ENCODE results near the gene PRG2. TPM values are rescaled to one million over a fixed set of nuclear protein-coding genes. Genes with fewer than 3 reads are reported as not detected.
A peak's percentile ranks its signal among the peaks of the same experiment; 100 is the strongest.

Gene PRG2
- total RNA-seq, 1 donor = not detected

GRCh38 chr11:57426439-57426928 is 36.0 kb upstream of the PRG2 start:
- Histone ChIP-seq H3K9me3 (ENCODE audit: low read depth, low read length) (no peaks in the 10 kb centered on the region), H3K4me3 (ENCODE audit: insufficient read depth, low read length) (peak overlapping the region; percentile 69), H3K4me2 (ENCODE audit: insufficient read depth, low read length) (peak overlapping the region; percentile 74), H3K27me3 (ENCODE audit: insufficient read depth, low read length) (no peaks in the 10 kb centered on the region), H3K27ac (ENCODE audit: low read depth, low read length) (peak overlapping the region; percentile 96), H3K4me1 (ENCODE audit: insufficient read depth, low read length) (peaks cover 45% of the 10 kb centered on the region), H2AFZ (ENCODE audit: low read length) (peak overlapping the region; percentile 81), H3K79me2 (ENCODE audit: insufficient read depth, low read length) (peaks cover 20% of the 10 kb centered on the region), H3K36me3 (ENCODE audit: insufficient read depth, low read length) (peaks cover 14% of the 10 kb centered on the region), H4K20me1 (ENCODE audit: insufficient read depth, low read length) (no peaks in the 10 kb centered on the region)
- DNase-seq (ENCODE audit: insufficient read length, low spot score, missing footprints) = no peak
- TF ChIP-seq CTCF (IDR thresholded peaks at IDR 0.05; ENCODE audit: extremely low read depth, low read depth, low read length) = no peak

GRCh38 chr11:57425565-57426438 is 35.4 kb upstream of the PRG2 start:
- DNase-seq (ENCODE audit: insufficient read length, low spot score, missing footprints) = no peak
- H3K79me2 ChIP-seq (ENCODE audit: insufficient read depth, low read length) = peaks cover 20% of the 10 kb centered on the region
- H4K20me1 ChIP-seq (ENCODE audit: insufficient read depth, low read length) = no peaks in the 10 kb centered on the region
- H3K4me1 ChIP-seq (ENCODE audit: insufficient read depth, low read length) = peaks cover 45% of the 10 kb centered on the region
- H3K27me3 ChIP-seq (ENCODE audit: insufficient read depth, low read length) = no peaks in the 10 kb centered on the region
- H3K9me3 ChIP-seq (ENCODE audit: low read depth, low read length) = no peaks in the 10 kb centered on the region
- H3K4me3 ChIP-seq (ENCODE audit: insufficient read depth, low read length) = peak overlapping the region; percentile 69
- H3K36me3 ChIP-seq (ENCODE audit: insufficient read depth, low read length) = peaks cover 19% of the 10 kb centered on the region
- TF ChIP-seq CTCF (IDR thresholded peaks at IDR 0.05; ENCODE audit: extremely low read depth, low read depth, low read length) = no peak
- peak overlapping the region; percentile 96 for H3K27ac ChIP-seq (ENCODE audit: low read depth, low read length)
- peak overlapping the region; percentile 81 for H2AFZ ChIP-seq (ENCODE audit: low read length)
- H3K4me2 ChIP-seq (ENCODE audit: insufficient read depth, low read length) = peak overlapping the region; percentile 74

GRCh38 chr11:57424792-57425564 is 34.5 kb upstream of the PRG2 start:
- H3K79me2 ChIP-seq (ENCODE audit: insufficient read depth, low read length) = peaks cover 20% of the 10 kb centered on the region
- H3K4me1 ChIP-seq (ENCODE audit: insufficient read depth, low read length) = peaks cover 45% of the 10 kb centered on the region
- H3K27me3 ChIP-seq (ENCODE audit: insufficient read depth, low read length) = no peaks in the 10 kb centered on the region
- no peak for TF ChIP-seq CTCF (IDR thresholded peaks at IDR 0.05; ENCODE audit: extremely low read depth, low read depth, low read length)
- peak overlapping the region; percentile 35 for H3K4me3 ChIP-seq (ENCODE audit: insufficient read depth, low read length)
- H3K36me3 ChIP-seq (ENCODE audit: insufficient read depth, low read length) = peaks cover 25% of the 10 kb centered on the region
- H3K27ac ChIP-seq (ENCODE audit: low read depth, low read length) = peak overlapping the region; percentile 96
- no peaks in the 10 kb centered on the region for H4K20me1 ChIP-seq (ENCODE audit: insufficient read depth, low read length)
- H3K4me2 ChIP-seq (ENCODE audit: insufficient read depth, low read length) = peak overlapping the region; percentile 74
- peak; percentile 89 for DNase-seq (ENCODE audit: insufficient read length, low spot score, missing footprints)
- no peak overlapping the region for H2AFZ ChIP-seq (ENCODE audit: low read length)
- no peaks in the 10 kb centered on the region for H3K9me3 ChIP-seq (ENCODE audit: low read depth, low read length)
